HG03159 (cell line): ENCODE results near the gene UPP2.

ENCODE experiments used
- ATAC-seq: cut with Tn5 transposase; IDR thresholded peaks from one replicate; pipeline ENCODE4 v1.9.1; 2021; ENCODE audit warnings: mild to moderate bottlenecking, moderate library complexity; ENCODE audit not compliant: unreplicated experiment

UPP2 gene

GRCh38 chr2:158101384-158101926, at the start of gene UPP2:
UPP2 (plus strand) TSS chr2:158101876; CDS start chr2:158102064, 188 bp downstream.
- ATAC-seq, result peak; percentile 59

- no peak for ATAC-seq
These were observed 48.9 kb upstream of the UPP2 start for GRCh38 chr2:158052761-158053160.

- ATAC-seq, result no peak
These were observed 44.8 kb upstream of the UPP2 start for GRCh38 chr2:158056875-158057274.

- ATAC-seq, result no peak
These were observed 41.4 kb upstream of the UPP2 start for GRCh38 chr2:158060160-158060834.

GRCh38 chr2:158060835-158061435, 40.7 kb upstream of the UPP2 start:
- ATAC-seq, result no peak

- no peak for ATAC-seq
These were observed 39.9 kb upstream of the UPP2 start for GRCh38 chr2:158061763-158062162.

- no peak for ATAC-seq
These were observed 35.5 kb upstream of the UPP2 start for GRCh38 chr2:158066046-158066713.

- ATAC-seq, result no peak
These were observed 30.7 kb upstream of the UPP2 start for GRCh38 chr2:158071018-158071417.

- no peak for ATAC-seq
These were observed 29.3 kb upstream of the UPP2 start for GRCh38 chr2:158072361-158072760.

GRCh38 chr2:158079672-158080071, 22.0 kb upstream of the UPP2 start:
- no peak for ATAC-seq

GRCh38 chr2:158088093-158088492, 13.6 kb upstream of the UPP2 start:
- no peak for ATAC-seq

GRCh38 chr2:158089322-158089721, 12.4 kb upstream of the UPP2 start:
- no peak for ATAC-seq

- no peak for ATAC-seq
These were observed 10.0 kb upstream of the UPP2 start for GRCh38 chr2:158091647-158092046.

- ATAC-seq, result no peak
These were observed 7.1 kb upstream of the UPP2 start for GRCh38 chr2:158094487-158095092.

GRCh38 chr2:158095269-158095668, 6.4 kb upstream of the UPP2 start:
- no peak for ATAC-seq

GRCh38 chr2:158095912-158096311, 5.8 kb upstream of the UPP2 start:
- ATAC-seq, result no peak

- no peak for ATAC-seq
These were observed 4.2 kb upstream of the UPP2 start for GRCh38 chr2:158097481-158097880.

GRCh38 chr2:158098178-158098577, 3.5 kb upstream of the UPP2 start:
- ATAC-seq, result no peak

- no peak for ATAC-seq
These were observed 2.0 kb upstream of the UPP2 start for GRCh38 chr2:158099716-158100115.

- ATAC-seq, result no peak
These were observed 1.3 kb upstream of the UPP2 start for GRCh38 chr2:158100411-158100810.

GRCh38 chr2:158102446-158102845, 770 bp downstream of the UPP2 start:
- ATAC-seq, result no peak
